Inflammatory macrophage treated with lipopolysaccharide for 1 hour (primary cell): ENCODE results near the gene AFTPH.

ENCODE experiments used
- DNase-seq, 2 donors: peaks; one replicate each; pipeline ENCODE4 v3.0.0-alpha.2; 2020 to 2022

The AFTPH gene

DNA sequence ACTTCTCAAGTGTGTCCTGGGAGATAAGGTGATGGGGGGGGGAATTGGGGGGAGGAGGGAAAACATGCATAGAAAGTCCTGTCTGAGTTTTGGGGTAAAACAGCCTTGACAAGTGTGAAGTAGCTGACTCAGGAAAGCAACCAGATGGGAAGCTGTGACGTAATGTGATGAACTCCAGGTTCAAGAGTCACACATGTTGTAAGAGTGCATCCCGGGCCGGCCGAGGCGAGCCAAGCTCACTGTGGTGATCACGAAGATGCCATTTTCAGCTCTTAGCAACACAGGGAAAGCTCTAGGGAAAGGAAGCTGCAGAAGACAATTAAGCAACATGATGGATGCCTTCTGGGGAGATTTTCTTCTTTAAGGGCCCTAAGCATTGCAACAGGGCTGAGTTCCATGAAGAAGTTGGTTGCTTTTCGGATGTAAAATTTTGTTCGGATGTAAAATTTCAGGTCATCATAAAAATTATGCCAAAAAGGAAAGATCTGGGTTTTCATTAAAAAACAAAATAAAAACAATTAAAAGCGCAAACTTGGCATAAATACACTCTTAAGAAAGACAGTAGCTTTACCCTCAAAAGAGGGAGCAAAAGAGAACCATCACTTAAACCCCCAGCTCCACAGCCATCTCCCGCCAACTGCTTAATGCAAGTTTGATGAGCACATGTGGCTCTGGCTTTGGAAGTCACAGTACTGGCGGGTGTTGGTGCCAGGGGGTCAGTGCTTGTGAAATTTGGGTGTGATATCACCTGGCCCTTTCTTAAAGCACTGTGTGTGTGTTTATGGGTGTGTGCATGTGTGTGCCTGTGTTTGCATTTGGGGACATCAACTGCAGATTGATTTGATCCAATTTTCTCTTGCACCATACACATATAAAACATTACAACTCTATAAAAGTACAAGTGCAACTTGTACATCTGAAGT, 110.5 kb downstream of the AFTPH start:
- peak; percentile 57 to 58 for DNase-seq

- DNase-seq, result peak; percentile 30 to 51
These were observed 112.1 kb downstream of the AFTPH start for GRCh38 chr2:64635976-64636911.

DNA sequence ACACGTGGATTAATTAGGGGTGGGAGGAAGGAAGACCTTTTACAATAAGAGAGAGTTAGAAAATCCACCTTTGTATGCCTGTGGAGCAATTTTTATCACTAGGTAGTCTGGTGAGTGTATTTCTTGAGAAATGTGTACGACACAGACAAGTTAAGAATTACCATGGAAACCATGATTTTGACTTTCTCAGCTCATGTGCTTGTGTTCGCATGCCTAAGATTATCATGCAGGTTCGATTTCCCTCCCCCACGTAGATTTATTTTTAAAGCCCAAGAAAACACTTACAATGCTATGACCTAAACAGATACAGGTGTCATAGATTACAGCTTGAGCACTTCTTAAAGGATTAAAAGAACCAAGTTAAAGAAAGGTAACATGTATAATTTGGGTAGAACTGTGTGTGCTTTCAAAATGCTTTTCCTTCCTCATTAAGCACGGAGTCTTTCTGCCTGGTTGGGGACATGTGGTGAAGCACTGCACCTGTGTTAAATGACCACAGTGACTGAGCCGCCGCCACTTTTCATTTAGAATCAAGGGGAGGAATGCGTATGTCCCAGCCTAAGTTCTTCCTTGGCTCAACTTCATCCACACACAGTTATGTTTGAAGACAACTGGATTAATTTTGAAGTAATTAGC, 113.0 kb downstream of the AFTPH start:
- DNase-seq, result no peak

- no peak for DNase-seq
These were observed 113.8 kb downstream of the AFTPH start for GRCh38 chr2:64637931-64638330.

DNA sequence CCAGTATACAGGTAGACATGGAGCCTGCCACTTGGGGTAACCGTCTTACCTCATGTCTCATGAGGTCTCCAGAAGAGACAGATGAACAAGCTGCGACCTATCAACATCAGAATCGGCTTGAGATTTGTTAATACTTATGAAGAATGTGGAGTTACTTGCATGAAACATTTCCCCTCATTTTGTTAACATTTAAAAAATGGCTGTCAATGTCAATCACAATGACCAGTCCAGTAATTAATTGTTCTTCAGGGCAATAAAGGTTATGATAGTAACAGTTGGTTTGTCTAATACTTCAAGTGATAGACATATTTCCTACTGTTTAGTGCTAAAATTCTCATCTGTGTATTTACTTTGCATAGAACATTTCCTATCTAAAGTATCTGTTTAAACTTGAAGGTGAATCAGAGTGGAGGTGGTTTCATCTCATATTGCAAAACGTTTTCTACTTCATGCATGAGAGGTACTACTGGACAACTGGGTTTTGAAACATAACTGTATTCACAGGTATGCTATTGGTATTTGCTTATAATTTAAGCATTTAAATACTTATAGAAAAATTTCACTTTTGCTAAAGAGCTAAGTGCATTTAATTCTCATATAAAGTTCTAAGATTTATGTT, 114.5 kb downstream of the AFTPH start:
- DNase-seq, result no peak

- DNase-seq, result no peak
These were observed 115.6 kb downstream of the AFTPH start for GRCh38 chr2:64639691-64640090.

- DNase-seq, result no peak
These were observed 116.3 kb downstream of the AFTPH start for GRCh38 chr2:64640153-64641044.

DNA sequence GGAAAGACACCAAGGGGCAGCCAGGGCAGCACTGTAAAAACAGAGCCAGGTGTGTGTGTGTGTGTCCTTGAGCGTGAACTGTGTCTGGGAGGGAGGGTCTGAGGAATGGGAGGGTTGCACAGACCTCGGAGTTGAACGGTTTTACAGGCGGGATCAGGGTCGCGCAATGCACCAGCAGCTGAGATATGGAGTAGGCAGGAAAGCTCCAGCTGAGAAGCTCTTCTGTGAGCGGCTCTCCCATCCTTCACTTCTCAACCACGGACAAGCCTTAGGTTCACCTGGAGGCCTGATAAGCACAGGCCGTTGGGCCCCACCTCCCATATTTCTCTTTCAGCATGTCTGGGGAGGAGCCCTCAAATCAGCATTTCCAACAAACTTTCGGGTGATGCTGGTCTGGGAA, 117.5 kb downstream of the AFTPH start:
- no peak for DNase-seq
